GM13976 (cell line): ENCODE measurements around the gene ATP8B4.

Experiments used
- DNase-seq: peaks from one replicate; pipeline ENCODE4 v3.0.0; 2012; ENCODE audit warnings: low spot score
- in situ Hi-C: fragments of 300-500 bp; cut with MboI; formaldehyde crosslinking; loops from one replicate; pipeline ENCODE4 v1.12.0; 2022; ENCODE audit warnings: low sequenced_read_pairs, mixed read lengths, inconsistent platforms; ENCODE audit not compliant: unreplicated experiment
- TF ChIP-seq, protein P1 (sequence below): IDR thresholded peaks from 2 replicates; pipeline ENCODE4 v1.5.1; 2012; ENCODE audit warnings: borderline replicate concordance, mild to moderate bottlenecking; ENCODE audit not compliant: insufficient read depth; ENCODE audit errors: extremely low read depth, missing control alignments, control extremely low read depth

The ATP8B4 gene

DNA sequence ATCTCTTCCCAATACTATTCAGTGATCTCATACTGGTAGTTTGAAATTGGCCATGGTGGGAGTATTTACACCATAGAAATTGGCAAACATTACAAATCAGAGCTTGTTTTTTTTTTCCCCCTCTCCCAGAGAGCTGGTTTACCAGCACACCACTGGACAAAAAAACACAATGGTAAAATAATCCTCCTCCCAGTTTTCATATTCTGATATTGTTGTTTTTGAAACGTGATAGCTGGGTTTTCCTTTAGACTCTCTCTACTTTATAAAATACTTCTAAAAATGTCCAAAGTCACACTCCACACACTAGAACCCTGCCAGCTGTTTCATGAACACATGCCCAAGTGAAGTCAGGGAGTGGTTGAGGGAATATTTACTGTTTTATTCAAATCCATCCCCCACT lies 310.7 kb downstream of the ATP8B4 start:
- in situ Hi-C loops, result no loop called here
- TF ChIP-seq, protein P1, sequence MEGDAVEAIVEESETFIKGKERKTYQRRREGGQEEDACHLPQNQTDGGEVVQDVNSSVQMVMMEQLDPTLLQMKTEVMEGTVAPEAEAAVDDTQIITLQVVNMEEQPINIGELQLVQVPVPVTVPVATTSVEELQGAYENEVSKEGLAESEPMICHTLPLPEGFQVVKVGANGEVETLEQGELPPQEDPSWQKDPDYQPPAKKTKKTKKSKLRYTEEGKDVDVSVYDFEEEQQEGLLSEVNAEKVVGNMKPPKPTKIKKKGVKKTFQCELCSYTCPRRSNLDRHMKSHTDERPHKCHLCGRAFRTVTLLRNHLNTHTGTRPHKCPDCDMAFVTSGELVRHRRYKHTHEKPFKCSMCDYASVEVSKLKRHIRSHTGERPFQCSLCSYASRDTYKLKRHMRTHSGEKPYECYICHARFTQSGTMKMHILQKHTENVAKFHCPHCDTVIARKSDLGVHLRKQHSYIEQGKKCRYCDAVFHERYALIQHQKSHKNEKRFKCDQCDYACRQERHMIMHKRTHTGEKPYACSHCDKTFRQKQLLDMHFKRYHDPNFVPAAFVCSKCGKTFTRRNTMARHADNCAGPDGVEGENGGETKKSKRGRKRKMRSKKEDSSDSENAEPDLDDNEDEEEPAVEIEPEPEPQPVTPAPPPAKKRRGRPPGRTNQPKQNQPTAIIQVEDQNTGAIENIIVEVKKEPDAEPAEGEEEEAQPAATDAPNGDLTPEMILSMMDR, result no peak
- no peak for DNase-seq
